GM21528 (cell line): ENCODE results near the gene PAFAH1B1.
"Not testable (repeated sequence)": the region's sequence is repeated elsewhere in the genome, so short reads cannot be mapped to it uniquely, and the experiment has no call there.

Experiments
- ATAC-seq: cut with Tn5 transposase; IDR thresholded peaks from one replicate; pipeline ENCODE4 v1.9.1; 2021; ENCODE audit warnings: mild to moderate bottlenecking, moderate library complexity; ENCODE audit not compliant: unreplicated experiment, low FRiP score

Gene PAFAH1B1

GRCh38 chr17:2592971-2593820 lies at the start of gene PAFAH1B1:
Gene PAFAH1B1, plus strand, starts transcription at chr17:2593654. Its CDS starts 44,635 bp downstream, at chr17:2638289.
- ATAC-seq, result peak; percentile 80

GRCh38 chr17:2545393-2545792 lies 48.1 kb upstream of the PAFAH1B1 start:
- no peak for ATAC-seq

- ATAC-seq, result no peak
Observed at GRCh38 chr17:2547176-2547575, 46.3 kb upstream of the PAFAH1B1 start.

- ATAC-seq, result not testable (repeated sequence)
Observed at GRCh38 chr17:2548026-2548425, 45.4 kb upstream of the PAFAH1B1 start.

GRCh38 chr17:2549392-2550211 lies 43.9 kb upstream of the PAFAH1B1 start:
- no peak for ATAC-seq

GRCh38 chr17:2551493-2551892 lies 42.0 kb upstream of the PAFAH1B1 start:
- no peak for ATAC-seq

GRCh38 chr17:2551928-2552327 lies 41.5 kb upstream of the PAFAH1B1 start:
- ATAC-seq, result no peak

- ATAC-seq, result no peak
Observed at GRCh38 chr17:2560658-2561057, 32.8 kb upstream of the PAFAH1B1 start.

GRCh38 chr17:2562162-2562858 lies 31.1 kb upstream of the PAFAH1B1 start:
- no peak for ATAC-seq

GRCh38 chr17:2563061-2563460 lies 30.4 kb upstream of the PAFAH1B1 start:
- no peak for ATAC-seq

GRCh38 chr17:2563543-2563942 lies 29.9 kb upstream of the PAFAH1B1 start:
- no peak for ATAC-seq

GRCh38 chr17:2564877-2565276 lies 28.6 kb upstream of the PAFAH1B1 start:
- ATAC-seq, result no peak

GRCh38 chr17:2566056-2566455 lies 27.4 kb upstream of the PAFAH1B1 start:
- no peak for ATAC-seq

GRCh38 chr17:2571523-2572303 lies 21.7 kb upstream of the PAFAH1B1 start:
- peak; percentile 86 for ATAC-seq

- ATAC-seq, result peak; percentile 34
Observed at GRCh38 chr17:2572304-2572609, 21.2 kb upstream of the PAFAH1B1 start.

- no peak for ATAC-seq
Observed at GRCh38 chr17:2580151-2580550, 13.3 kb upstream of the PAFAH1B1 start.

GRCh38 chr17:2580661-2581060 lies 12.8 kb upstream of the PAFAH1B1 start:
- ATAC-seq, result no peak

GRCh38 chr17:2582493-2582892 lies 11.0 kb upstream of the PAFAH1B1 start:
- no peak for ATAC-seq

- no peak for ATAC-seq
Observed at GRCh38 chr17:2591040-2591640, 2.3 kb upstream of the PAFAH1B1 start.
